ENCODE data around the gene CCDC33.
A peak's percentile ranks its signal among the peaks of the same experiment; 100 is the strongest.

CCDC33 gene

DNA sequence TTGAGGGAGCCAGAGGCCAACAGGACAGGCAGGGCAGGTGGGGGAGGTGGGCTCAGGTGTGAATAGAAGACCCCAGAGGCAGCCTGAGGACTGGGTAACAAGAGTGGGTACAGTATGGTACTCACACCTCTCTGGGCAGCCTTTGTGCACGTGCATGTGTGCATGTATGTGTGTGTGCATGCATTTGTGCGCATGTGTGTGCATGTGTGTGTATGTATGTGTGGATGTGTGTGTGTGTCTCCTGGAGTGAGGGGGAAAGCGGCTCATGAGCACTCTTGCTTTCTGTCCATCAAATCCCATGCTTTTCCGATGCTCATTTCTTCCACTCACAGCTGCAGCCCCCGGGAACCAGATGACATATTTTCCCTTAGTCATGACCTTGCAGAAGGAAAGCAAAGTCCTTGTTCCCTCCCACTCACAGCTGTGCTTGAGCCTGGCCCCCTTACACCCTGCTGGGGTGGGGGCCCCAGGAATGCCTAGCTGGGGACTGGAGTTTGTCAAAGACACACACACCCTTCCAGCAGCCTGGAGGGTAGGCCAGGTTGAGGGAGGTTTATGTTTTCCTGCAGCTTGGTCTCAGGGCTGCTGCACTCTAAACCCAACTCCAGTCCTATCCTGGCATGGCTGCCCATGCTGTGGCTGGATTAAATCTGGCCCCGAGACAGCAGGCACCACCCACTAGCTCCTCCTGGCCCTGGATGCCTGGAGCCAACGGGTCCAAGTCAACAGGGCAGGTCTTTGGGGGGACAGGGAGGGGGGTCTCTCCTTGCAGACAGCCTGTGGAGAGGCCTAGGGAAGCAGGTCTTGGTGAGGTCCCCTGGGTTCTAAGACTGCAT is 22.5 kb downstream of the CCDC33 start:
- DNase-seq (ENCODE audit: low read depth) = no peak

DNA sequence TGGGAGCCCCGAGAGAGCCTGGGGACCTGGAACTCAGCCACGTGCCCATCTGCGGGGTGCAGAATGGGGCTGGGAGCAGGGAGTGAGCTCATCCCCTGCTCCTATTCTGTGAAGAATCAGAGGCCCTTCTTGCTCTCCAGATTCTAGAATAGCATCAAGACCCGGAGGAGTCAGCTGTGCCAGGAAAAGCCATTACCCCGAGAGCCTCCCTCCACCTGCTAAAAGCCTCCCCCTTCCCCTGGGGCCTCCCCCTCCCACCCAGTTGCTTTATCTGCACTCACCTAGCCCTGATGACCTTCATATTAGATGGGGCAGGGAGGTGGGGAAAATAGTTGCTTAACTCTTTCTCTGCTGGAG is 23.1 kb downstream of the CCDC33 start:
- DNase-seq (ENCODE audit: low read depth) = no peak

DNA sequence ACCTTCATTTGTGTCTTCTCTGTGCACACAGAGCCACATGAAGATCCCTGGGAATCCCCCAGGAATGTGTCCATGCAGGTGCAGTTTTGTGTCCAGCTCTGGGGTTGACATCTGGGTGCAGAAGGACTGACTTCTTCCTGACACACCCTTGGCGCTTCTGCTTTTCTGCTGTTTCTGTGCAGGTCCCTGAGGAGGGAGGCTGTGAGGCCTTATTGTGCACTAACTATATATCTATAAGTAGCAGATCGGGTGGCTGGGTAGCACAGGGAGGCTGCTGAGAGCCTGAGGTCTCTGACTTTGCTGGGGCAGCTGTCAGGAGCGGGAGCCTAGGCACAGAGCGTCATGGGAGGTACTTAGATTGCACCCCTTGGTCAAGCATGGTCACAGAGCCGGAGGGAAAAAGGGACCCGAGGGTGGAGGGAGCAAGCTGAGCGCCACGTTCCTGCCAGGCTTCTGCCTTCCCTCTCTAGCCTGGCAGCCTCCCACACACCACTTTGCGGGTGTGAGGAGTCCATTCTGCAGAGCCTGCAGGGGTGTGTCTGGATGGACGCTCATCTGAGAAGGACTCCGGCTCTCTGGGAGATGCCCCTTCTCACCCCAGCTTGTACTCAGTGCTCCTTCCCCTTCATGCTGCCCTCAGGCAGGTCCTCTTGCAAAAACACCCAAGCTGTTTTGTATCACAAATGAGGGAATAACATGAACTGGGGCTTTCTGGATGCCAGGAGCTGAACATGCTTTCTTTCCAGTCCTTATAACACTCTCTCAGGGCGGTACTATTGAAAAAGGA is 23.9 kb downstream of the CCDC33 start:
- DNase-seq (ENCODE audit: low read depth) = no peak

DNA sequence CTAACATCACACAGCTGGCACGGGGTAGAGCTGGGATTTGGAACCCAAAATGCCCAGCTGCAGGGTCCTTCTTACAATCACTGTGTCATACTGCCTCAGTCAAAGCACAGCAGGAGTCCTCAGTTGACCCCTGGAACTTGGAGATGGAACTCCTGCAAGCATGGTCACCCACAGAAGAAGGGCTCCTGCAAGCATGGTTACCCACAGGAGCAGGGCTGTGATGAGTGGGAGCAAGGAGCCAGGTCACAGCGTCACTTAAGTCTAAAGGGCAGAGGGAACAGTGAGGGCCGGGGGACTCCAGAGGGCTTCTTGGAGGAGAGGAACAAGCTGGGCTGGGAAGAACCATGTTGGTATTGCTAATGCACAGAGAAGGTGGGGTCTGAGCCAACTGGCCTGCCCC is 24.9 kb downstream of the CCDC33 start:
- DNase-seq (ENCODE audit: low read depth) = no peak

DNA sequence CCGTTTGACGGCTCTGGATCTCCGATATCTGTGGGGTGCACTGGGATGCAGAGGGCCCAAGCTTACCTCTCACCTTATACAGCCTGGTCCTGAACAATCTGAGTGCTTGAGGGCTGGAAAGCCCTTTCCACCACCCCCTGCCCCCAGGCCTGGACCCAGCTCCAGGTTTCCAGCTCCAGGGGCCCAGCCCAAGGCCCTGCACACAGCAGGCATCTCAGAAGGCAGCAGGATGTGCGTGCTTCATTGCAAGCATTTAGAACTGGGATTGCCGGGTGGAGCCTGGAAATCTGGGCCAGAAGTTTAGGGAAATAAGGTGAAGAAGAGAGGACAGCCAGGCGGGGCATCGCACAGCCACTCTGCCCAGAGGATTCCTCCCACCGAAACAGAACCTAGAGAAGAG is 25.6 kb downstream of the CCDC33 start:
- no peak for DNase-seq (ENCODE audit: low read depth)

DNA sequence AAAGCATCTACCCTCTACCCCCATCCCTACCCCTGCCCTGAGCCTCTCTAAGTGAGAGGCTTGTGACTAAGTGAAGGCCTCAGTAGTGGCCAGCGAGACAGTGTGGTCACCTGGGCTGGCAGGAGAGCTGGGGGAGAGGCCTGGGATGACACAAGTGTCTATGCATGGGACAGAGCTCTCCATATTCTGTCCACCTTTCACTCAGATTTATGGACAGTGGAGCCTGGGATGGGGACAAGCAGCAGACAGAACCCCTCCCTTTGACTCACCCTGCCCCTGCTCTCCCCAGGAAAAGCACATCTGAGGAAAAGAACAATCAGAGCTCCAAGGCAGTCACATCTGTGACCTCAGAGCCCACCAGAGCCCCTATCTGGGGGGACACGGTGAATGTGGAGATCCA is 26.0 kb downstream of the CCDC33 start:
- DNase-seq (ENCODE audit: low read depth) = no peak

DNA sequence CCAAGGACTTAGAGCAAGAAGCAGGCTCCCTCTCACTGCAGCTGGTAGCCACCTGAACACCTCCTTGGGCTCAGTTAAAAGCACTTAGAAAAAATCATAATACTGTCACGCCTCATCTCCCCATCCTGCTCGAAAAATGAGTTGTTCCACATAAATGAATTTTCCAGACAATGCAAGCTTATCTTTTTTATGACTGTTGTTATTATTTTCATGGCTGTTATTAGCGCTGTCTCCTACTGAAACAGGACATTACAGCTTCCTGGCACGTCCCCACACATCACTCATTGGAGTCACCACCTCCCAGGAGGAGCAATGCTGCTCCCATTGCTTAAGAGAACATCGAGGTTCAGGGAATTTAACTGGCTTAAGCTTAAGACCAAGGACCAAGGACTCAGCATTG is 26.5 kb downstream of the CCDC33 start:
- no peak for DNase-seq (ENCODE audit: low read depth)

DNA sequence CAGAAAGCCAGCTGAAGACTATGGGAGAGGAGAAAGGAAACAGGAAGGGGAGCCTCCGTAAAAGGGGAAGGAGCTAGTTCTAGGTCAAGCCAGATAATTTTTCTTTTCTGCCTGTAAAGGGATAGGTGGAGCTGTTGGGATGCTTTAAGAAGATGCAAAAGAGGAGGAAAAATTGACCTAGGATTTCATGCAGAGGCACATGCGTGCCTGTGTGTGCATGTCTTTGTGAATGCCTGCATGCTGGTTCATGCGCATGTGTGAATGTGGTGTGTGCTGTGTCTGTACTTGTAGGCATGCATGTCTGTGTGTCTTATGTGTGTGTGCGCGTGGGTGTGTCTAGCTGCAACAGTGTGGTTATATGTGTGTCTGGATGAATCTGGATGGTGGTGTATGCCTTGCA is 27.3 kb downstream of the CCDC33 start:
- no peak for DNase-seq (ENCODE audit: low read depth)

DNA sequence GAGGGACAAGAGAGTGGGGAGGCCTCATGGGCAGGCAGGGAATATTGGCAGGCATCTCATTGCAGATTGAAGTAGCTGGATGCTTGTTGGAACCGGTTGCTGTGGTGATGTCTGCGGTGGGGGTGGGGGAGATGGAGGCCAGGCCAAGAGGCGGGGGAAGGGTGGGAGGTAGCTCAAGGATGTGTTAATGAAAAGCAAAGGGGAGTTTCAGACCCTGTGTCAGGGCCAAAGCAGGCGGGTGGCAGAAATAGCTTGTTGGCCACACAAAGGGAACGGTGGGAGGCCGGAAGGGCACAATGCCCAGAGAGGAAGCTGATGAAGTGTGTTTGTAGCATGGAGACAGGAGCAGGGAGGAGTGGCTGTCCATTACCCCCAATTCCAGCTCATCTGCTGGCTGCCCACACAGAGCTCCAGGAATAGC is 28.0 kb downstream of the CCDC33 start:
- DNase-seq (ENCODE audit: low read depth) = no peak

DNA sequence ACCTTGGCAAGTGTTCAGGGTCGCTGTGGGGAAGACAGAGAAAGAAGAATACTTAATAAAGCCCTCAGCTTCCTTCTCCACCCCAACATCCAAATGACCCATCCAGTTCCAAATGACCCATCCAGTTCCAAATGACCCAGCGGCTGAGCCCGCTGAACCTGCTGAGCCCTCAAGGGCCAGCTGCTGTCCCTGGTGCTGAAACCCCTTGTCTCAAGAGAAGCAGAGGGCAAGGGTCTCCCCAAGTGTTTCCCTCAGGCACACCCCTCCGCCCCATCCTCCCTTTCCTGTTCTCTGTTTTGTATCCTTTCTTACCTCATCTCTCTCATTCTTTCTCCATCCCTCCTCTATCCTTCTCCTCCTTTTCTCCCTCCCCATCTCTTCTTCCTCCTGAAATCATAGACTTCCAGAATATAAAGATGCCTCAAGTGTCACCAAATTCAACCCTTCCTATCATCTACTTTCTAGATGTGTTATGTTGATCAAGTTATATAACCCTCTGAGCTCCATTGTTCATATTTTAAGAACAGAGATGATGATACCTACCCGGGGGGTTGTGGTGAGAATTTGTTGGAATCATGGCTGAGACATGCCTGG is 29.0 kb downstream of the CCDC33 start:
- peak; percentile 49 for DNase-seq (ENCODE audit: low read depth)

DNA sequence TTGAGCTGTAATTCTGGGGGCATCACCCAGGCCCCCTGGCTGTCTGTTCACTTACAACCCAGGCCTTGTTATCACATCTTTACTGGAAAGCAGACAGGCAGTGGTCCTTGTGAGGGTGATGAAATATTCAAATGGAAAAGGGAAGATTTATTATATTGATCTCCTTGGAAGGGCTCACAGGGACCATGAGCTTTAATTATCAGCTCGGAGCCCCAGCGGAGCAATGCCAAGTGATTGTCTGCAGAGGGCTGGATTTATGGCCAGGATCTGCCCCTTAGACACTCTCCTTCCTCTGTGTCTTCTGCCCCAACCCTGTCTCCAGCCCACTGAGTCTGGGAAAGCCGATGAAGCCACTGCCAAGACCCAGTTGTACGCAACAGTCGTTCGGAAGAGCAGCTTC is 31.9 kb downstream of the CCDC33 start:
- no peak for DNase-seq (ENCODE audit: low read depth)

DNA sequence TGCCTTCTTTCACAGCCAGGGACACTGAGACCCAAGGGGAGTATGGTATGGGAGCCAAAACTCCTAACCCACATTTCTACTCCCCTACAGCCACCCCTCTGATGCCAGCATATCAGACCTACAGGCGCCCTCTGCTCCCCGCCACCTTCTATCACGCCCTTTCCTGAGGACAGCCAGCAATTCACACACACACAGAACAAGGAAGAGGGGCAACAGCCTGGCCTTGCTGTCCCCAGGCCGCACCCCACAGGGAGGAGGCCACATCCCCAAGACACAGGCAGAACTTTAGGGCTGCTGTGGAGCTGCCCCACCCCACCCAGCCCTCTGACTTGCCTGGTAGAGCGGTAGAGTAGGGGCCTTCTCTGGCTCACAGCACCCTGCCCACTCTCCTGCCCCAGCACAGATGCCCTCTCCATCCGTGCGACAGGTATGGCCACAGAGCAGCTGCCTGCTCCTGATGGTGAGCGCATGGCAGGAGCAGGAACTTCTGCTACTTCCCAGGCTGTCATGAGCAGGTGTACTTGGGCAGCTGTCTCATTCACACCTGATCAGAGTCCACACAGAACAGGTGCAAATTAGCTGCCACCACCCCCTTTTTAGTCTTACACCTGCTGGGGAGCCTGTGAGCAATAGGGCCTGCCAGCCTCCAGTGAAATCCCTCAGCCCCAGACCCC is 33.4 kb downstream of the CCDC33 start:
- no peak for DNase-seq (ENCODE audit: low read depth)

DNA sequence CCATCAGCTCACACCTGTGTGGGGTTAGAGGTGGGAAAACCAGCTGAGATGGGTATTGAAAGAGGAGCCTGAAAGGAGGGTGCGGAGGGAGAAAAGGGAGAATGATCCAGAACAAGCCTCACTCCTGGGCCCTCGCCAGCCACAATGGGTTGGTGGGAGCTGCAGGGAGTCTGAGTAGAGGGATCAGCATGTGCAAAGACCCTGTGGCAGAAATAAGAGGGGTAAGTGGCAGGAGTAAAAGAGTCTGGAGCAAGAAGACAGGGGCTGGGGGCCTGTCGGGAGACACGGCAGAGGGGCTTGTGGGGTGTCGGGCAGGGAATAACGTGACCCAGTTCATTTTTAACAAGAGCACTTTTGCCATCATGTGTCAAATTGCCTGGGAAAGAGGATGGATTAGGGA is 34.0 kb downstream of the CCDC33 start:
- no peak for DNase-seq (ENCODE audit: low read depth)

DNA sequence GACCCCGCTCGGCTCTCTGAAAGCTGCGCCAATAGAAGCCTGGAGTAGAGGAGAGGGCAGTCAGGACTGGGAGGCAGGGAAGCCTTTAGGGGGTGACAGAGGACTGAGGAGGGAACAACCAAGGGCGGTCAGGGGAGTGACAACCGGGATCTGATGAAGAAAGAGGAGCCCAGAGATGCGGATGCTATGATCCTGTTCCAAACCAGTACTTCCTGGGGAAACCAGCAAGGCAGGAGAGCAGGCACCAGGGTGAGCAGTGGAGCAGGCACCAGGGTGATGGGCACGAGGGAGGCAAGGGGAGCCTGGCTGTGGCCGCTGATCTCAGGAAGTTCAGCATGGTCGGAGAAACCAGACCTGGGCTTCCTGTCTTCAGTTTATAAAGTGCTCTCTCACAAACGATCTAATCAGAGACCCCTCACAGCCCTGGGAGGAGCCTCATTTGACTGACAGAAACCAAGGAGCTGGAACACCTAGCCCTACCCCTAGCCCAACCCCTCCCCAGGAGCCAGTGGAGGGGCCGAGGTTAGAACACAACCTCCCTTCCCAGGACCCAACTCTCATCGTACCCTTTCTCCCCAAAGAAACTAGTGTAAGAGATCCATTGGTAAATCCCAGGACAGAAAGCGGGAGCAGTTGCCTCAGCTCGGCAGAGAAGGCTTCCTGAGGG is 34.9 kb downstream of the CCDC33 start:
- no peak for DNase-seq (ENCODE audit: low read depth)

DNA sequence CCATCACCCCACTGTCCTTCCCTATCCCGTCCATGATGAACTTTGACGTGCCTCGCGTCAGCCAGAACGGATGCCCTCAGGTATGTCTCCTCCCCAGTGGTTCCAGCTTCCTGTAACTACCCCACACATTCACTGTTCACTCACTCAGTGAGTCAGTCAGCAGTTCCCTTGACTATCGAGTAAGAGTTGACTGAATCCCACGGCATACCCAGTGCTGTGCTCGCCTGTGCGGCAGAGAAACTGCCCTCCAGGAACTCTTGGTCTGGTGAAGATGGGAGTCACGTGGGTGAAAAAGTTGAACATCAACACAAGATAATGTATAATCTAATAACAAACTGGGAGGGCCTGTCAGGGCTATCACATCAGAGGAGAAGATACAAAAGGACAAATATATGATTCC is 36.7 kb downstream of the CCDC33 start:
- no peak for DNase-seq (ENCODE audit: low read depth)

DNA sequence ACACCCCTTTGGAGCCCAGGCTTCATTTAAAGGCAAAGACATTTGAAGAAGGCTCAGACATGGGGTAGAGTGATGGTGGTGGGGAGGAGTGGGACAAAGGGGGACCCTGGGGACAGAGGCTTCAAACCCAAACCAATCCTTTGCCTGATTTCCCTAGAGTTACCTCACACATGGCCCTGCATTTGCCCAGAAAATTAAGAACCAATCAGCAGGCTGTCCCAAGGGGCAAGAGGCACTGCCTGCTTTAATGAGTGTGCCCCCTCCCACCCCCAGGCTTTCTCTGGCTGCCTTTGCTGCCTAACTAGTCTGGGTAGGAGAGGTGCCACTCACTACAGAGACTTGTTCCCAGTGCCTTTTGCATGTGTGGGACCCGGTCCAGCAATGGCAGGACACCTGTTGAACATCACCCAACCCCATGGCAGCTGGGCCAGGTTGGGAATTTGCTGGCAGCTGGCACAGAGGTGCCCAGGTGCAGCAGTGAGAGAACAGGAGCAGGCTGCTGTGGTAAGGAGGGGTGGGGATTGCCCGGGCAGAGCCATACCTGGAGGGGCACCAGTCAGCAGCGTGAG is 38.4 kb downstream of the CCDC33 start:
- DNase-seq (ENCODE audit: low read depth) = no peak

DNA sequence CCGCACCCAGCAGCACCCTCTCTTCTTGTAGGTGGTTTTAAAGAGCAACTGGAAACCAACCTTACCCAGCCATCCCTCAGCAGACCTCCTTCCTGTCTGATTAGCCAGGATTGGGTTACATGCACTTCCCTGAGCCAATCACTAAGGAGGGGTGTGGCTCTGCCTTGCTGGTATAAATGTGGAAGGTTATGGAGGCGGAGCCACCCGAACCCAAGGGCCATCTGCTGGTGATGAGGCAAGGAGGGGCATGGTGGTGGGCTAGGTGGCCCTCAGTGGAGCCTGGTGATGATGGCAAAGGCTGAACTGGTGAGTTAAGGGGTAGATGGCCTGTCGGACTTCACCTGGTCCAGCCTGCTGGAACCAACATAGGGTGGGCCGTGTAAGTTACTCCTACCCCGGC is 39.8 kb downstream of the CCDC33 start:
- DNase-seq (ENCODE audit: low read depth) = peak; percentile 19

DNA sequence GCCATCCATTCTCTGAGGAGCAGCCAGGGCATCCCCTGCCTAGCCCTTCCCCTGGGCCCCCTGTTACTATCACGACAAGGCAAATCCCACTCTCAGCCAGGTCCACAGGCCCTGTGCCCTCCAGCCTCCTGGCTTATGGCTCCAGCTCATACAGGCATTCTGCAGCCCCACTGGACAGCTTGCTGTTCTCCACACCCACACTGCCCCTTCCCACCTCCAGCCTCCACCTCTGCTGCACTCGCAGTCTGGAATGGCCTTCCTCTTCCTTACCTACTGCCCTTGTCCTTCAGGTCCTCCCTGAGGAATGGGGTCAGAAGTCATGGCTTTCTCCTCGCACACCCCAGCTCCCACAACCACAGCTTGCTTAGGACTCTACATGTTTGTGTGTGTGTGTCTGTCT is 40.4 kb downstream of the CCDC33 start:
- DNase-seq (ENCODE audit: low read depth) = no peak

DNA sequence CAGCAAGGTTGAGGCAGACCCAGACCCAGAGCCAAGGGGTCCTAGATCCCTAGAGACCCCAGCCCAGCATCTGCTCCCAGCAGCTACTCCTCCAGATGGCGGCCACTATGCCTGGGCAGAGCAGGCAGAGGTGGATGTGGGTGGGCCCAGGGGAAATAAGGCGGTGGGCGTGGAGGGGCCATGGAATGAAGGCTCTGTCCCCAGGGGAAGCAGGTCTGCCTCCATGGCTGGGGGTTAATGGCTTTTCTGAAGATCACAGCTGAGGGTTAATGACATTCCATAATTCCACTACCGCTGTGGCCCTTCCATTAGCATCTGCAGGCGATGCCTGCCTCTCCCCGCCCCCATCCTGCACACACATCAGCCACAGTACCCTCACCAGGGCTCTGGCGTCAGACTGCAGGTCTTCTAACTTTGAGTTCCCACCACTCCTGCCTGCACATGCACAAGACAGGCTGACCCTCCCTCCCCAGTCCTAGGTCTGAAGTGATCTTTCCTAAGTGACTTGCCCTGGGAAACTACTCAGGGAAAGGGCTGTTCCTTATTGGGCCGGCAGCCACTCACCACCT is 41.2 kb downstream of the CCDC33 start:
- no peak for DNase-seq (ENCODE audit: low read depth)

DNA sequence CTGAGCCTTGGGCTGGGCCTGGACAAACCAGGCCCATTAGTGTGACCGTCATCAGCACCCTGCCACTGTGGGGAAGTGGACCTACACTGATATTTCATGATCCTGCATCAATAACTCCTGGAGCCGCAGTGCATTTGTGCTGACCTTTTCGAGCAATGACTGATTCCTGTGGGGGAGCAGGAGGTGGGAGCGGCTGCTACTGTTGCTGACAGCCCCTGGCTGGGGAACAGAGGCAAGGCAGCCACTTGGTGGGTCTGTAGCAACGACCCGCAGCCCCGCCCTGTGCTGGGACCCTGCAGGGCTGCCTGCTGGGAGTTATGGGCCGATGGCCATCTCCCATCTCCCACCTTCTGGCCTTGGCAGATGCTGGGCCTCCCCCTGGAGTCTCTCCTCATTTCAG is 42.1 kb downstream of the CCDC33 start:
- no peak for DNase-seq (ENCODE audit: low read depth)

All from EH (cell line).